ENCODE measurements around the gene PDCD6IP. TPM values are rescaled to one million over a fixed set of nuclear protein-coding genes. Genes with fewer than 3 reads are reported as not detected.

PDCD6IP gene
- total and polyA plus RNA-seq, 10 donors = 30.5 to 265 (median 175) TPM

- no peak overlapping the region for H3K4me3 ChIP-seq
- no peaks in the 10 kb centered on the region for H3K36me3 ChIP-seq
- H3K27ac ChIP-seq = no peak overlapping the region
- no peak for DNase-seq
- intact Hi-C loops (cut with DNase I; ENCODE audit: low total_unique reads) = loop anchor here (10.0 kb wide), 2 partner anchors 155 to 655 kb away; no protein-coding TSS in a partner anchor
- 69 to 75% (median 74%) methylated on average over 4 of the region's 4 CpGs for WGBS, 5 donors
- TF ChIP-seq POLR2AphosphoS5 (IDR thresholded peaks at IDR 0.05) (no peak), POLR2A (IDR thresholded peaks at IDR 0.05) (no peak), CTCF (IDR thresholded peaks at IDR 0.05 in 8 of 11, conservative IDR thresholded peaks at IDR 0.05 in 3 of 11) (no peak)
- peaks cover 0 to 12% (median 4%) of the 10 kb centered on the region in 6 donors for H3K4me1 ChIP-seq
- no peaks in the 10 kb centered on the region for H3K9me3 ChIP-seq
- H3K27me3 ChIP-seq (replicated peaks in 1 of 7) = peaks cover 0 to 13% (median 0%) of the 10 kb centered on the region in 7 donors
Measured at GRCh38 chr3:33789183-33789954, 9.1 kb upstream of the PDCD6IP start.

- WGBS, 5 donors = 88 to 95% (median 89%) methylated on average over 3 of the region's 3 CpGs
- H3K27me3 ChIP-seq (replicated peaks in 1 of 7) = peaks cover 0 to 13% (median 0%) of the 10 kb centered on the region in 7 donors
- DNase-seq = no peak
Measured at GRCh38 chr3:33790091-33790490, 8.3 kb upstream of the PDCD6IP start.

GRCh38 chr3:33791477-33792166 lies 6.8 kb upstream of the PDCD6IP start:
- peaks cover 0 to 13% (median 0%) of the 10 kb centered on the region in 7 donors for H3K27me3 ChIP-seq (replicated peaks in 1 of 7)
- 25 to 57% (median 36%) methylated on average over 4 of the region's 4 CpGs for whole genome bisulfite sequencing, 5 donors
- intact Hi-C loops (cut with DNase I; ENCODE audit: low total_unique reads) = no loop called here
- no peaks in the 10 kb centered on the region for H3K9me3 ChIP-seq
- H3K36me3 ChIP-seq = no peaks in the 10 kb centered on the region
- DNase-seq = no peak
- TF ChIP-seq POLR2AphosphoS5 (IDR thresholded peaks at IDR 0.05) (no peak), CTCF (IDR thresholded peaks at IDR 0.05 in 8 of 11, conservative IDR thresholded peaks at IDR 0.05 in 3 of 11) (no peak), POLR2A (IDR thresholded peaks at IDR 0.05) (no peak)
- no peak overlapping the region for H3K27ac ChIP-seq
- no peak overlapping the region for H3K4me3 ChIP-seq
- peaks cover 0 to 12% (median 4%) of the 10 kb centered on the region in 6 donors for H3K4me1 ChIP-seq

More at GRCh38 chr3:33790091-33790490, 8.3 kb upstream of the PDCD6IP start:
- Histone ChIP-seq H3K4me1 (peaks cover 0 to 12% (median 4%) of the 10 kb centered on the region in 6 donors), H3K4me3 (no peak overlapping the region), H3K36me3 (no peaks in the 10 kb centered on the region), H3K9me3 (no peaks in the 10 kb centered on the region), H3K27ac (no peak overlapping the region)
- intact Hi-C loops (cut with DNase I; ENCODE audit: low total_unique reads) = no loop called here
- TF ChIP-seq POLR2AphosphoS5 (IDR thresholded peaks at IDR 0.05) = no peak
- no peak for TF ChIP-seq POLR2A (IDR thresholded peaks at IDR 0.05)
- no peak for TF ChIP-seq CTCF (IDR thresholded peaks at IDR 0.05 in 8 of 11, conservative IDR thresholded peaks at IDR 0.05 in 3 of 11)
